Esophagus muscularis mucosa (tissue), 4 donors: ENCODE measurements around the gene MSI2.

Source experiments
- CTCF ChIP-seq, 3 experiments: fragments of 200-600 bp in 2 of 3; fragments of 450-650 bp in 1 of 3; sonication (generic) in 2 of 3; IDR thresholded peaks; one replicate each; pipeline ENCODE4 v1.5.1; 2017 to 2019; ENCODE audit warnings: antibody characterized with exemption in 3 of 3, mild to moderate bottlenecking in 2 of 3, moderate library complexity in 1 of 3
- EP300 ChIP-seq: sonication (generic); formaldehyde crosslinking; IDR thresholded peaks from one replicate; pipeline ENCODE4 v1.6.1; 2017; ENCODE audit warnings: antibody characterized with exemption
- POLR2A ChIP-seq: fragments of 450-650 bp; IDR thresholded peaks from one replicate; pipeline ENCODE4 v1.6.1; 2017; ENCODE audit warnings: antibody characterized with exemption, moderate library complexity, mild to moderate bottlenecking, low read depth

GRCh38 chr17:57453841-57454425, 197.6 kb downstream of the MSI2 start:
- TF ChIP-seq POLR2A = no peak
- TF ChIP-seq CTCF (IDR thresholded peaks at IDR 0.05) = no peak
- TF ChIP-seq EP300 = no peak
